PC-3 (cell line): ENCODE results near the gene CDH16. TPM values are rescaled to one million over a fixed set of nuclear protein-coding genes. Genes with fewer than 3 reads are reported as not detected.

Experiments used
- ATAC-seq: fragments of 200-7000 bp; cut with Tn5 transposase; 2 replicates; pipeline ENCODE4 v1.9.1; 2020; ENCODE audit warnings: mild to moderate bottlenecking, moderate library complexity
- BruUV-seq: library from RNA; stranded (reverse); fragments of 400-500 nt; replicated peaks from 2 replicates; lab custom pipeline; 2021; lab: Mats Ljungman, UMichigan
- CTCF ChIA-PET: fragments of 300-600 bp; sonication (Branson Sonifier 250); formaldehyde crosslinking; loops from one replicate; lab custom pipeline; 2022; ENCODE audit warnings: antibody characterized with exemption; lab: Charles Lee
- POLR2A ChIA-PET: fragments of 300-600 bp; sonication (Branson Sonifier 250); formaldehyde crosslinking; loops from one replicate; lab custom pipeline; 2022; ENCODE audit warnings: antibody characterized with exemption; ENCODE audit not compliant: unreplicated experiment; lab: Charles Lee
- DNase-seq: peaks from one replicate; pipeline ENCODE4 v3.0.0-alpha.2; 2015
- H2AFZ ChIP-seq: fragments of 300-600 bp; sonication (generic); 2 replicates; pipeline ENCODE4 v1.6.0; 2016; ENCODE audit warnings: antibody characterized with exemption, low read length
- H3F3A ChIP-seq: fragments of 300-600 bp; sonication (generic); one replicate; pipeline ENCODE4 v1.6.0; 2017; ENCODE audit warnings: antibody characterized with exemption, low read length, control low read depth, mild to moderate bottlenecking; ENCODE audit not compliant: unreplicated experiment
- H3K27ac ChIP-seq: fragments of 300-600 bp; sonication (generic); 2 replicates; pipeline ENCODE4 v1.5.1; 2016; ENCODE audit warnings: mild to moderate bottlenecking, low read length
- H3K27me3 ChIP-seq: fragments of 300-600 bp; sonication (generic); 2 replicates; pipeline ENCODE4 v1.6.1; 2016; ENCODE audit warnings: low read length, mixed read lengths
- H3K36me3 ChIP-seq: fragments of 300-600 bp; sonication (generic); 2 replicates; pipeline ENCODE4 v1.6.1; 2016; ENCODE audit warnings: low read depth, mixed run types, low read length, mixed read lengths
- H3K4me1 ChIP-seq: fragments of 300-600 bp; sonication (generic); 2 replicates; pipeline ENCODE4 v1.5.1; 2016; ENCODE audit warnings: low read length; ENCODE audit not compliant: insufficient read depth
- H3K4me2 ChIP-seq: fragments of 300-600 bp; sonication (generic); 2 replicates; pipeline ENCODE4 v1.6.0; 2016; ENCODE audit warnings: low read length
- H3K4me3 ChIP-seq: fragments of 300-600 bp; sonication (generic); 2 replicates; pipeline ENCODE4 v1.5.1; 2016; ENCODE audit warnings: mild to moderate bottlenecking, low read length, mixed read lengths
- H3K79me2 ChIP-seq: fragments of 300-600 bp; sonication (generic); 2 replicates; pipeline ENCODE4 v1.6.1; 2017; ENCODE audit warnings: low read length, mixed read lengths
- H3K9ac ChIP-seq: fragments of 300-600 bp; sonication (generic); 2 replicates; pipeline ENCODE4 v1.6.0; 2016; ENCODE audit warnings: mild to moderate bottlenecking, low read length
- H3K9me2 ChIP-seq: fragments of 300-600 bp; sonication (generic); replicated peaks from 2 replicates; pipeline ENCODE4 v1.6.1; 2016; ENCODE audit warnings: mixed run types, low read length, mixed read lengths
- H3K9me3 ChIP-seq: fragments of 300-600 bp; sonication (generic); 2 replicates; pipeline ENCODE4 v1.6.1; 2016; ENCODE audit warnings: low read length, mixed read lengths
- H4K20me1 ChIP-seq: fragments of 300-600 bp; sonication (generic); 2 replicates; pipeline ENCODE4 v1.6.1; 2016; ENCODE audit warnings: low read length, mixed read lengths
- CTCF ChIP-seq: fragments of 300-600 bp; sonication (generic); conservative IDR thresholded peaks from 2 replicates; pipeline ENCODE4 v1.5.1; 2017; ENCODE audit warnings: antibody characterized with exemption, low read depth, mild to moderate bottlenecking, low read length
- EZH2 ChIP-seq: fragments of 300-600 bp; sonication (generic); IDR thresholded peaks from one replicate; pipeline ENCODE4 v1.6.1; 2017; ENCODE audit warnings: antibody characterized with exemption, mild to moderate bottlenecking, low read length; ENCODE audit not compliant: unreplicated experiment
- EZH2phosphoT487 ChIP-seq: fragments of 300-600 bp; sonication (generic); IDR thresholded peaks from 2 replicates; pipeline ENCODE4 v1.6.1; 2018; ENCODE audit warnings: mild to moderate bottlenecking, antibody characterized with exemption, low read length, borderline replicate concordance
- intact Hi-C: fragments of 100-400 bp; cut with micrococcal nuclease; formaldehyde crosslinking; loops from 2 replicates; pipeline ENCODE4 v1.9.0; 2023
- total RNA-seq: library from RNA; depleted of rRNA; stranded (reverse); fragments of >200 nt; gene quantifications from 2 replicates; pipeline ENCODE4 v1.2.3, GENCODE V29; 2014

CDH16 gene
- total RNA-seq, 1 experiment from 2014 or later = not detected

DNA sequence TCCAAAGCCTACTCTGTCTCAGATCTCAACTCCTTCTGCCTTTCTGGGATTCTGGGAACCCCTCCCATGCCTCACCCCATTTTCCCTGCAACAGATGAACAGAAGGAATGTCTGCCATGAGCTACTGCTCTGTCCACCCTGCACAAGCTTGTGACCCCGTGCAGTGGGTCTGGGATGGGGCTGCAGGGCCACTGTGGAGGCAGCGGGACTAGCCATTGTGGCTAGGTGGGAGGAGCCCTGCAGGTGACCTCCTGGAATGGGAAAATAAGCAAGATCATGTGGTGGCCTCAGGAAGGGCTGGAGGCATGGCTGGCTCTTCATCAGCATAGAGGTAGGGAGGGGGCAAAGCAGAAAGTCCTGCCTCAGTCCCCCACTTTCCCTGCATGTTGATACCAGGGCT is 24.6 kb downstream of the CDH16 start:
- H3K4me1 ChIP-seq = no peaks in the 10 kb centered on the region
- TF ChIP-seq EZH2phosphoT487 (no peak), CTCF (no peak), EZH2 (no peak)
- ChIA-PET POLR2A (no interaction called here), CTCF (no interaction called here)
- no peaks in the 10 kb centered on the region for H3K27me3 ChIP-seq
- H4K20me1 ChIP-seq = no peaks in the 10 kb centered on the region
- no peaks in the 10 kb centered on the region for H3K9me2 ChIP-seq
- no peak overlapping the region for H3K9ac ChIP-seq
- intact Hi-C loops = no loop called here
- no peak overlapping the region for H3K27ac ChIP-seq
- ATAC-seq = no peak
- no TSS peak for BruUV-seq
- no peaks in the 10 kb centered on the region for H3K9me3 ChIP-seq
- H3K79me2 ChIP-seq = no peaks in the 10 kb centered on the region
- H3K36me3 ChIP-seq = no peaks in the 10 kb centered on the region
- H3F3A ChIP-seq = no peaks in the 10 kb centered on the region
- H3K4me3 ChIP-seq = no peak overlapping the region
- no peak overlapping the region for H2AFZ ChIP-seq
- no peak for DNase-seq
- H3K4me2 ChIP-seq = no peak overlapping the region

DNA sequence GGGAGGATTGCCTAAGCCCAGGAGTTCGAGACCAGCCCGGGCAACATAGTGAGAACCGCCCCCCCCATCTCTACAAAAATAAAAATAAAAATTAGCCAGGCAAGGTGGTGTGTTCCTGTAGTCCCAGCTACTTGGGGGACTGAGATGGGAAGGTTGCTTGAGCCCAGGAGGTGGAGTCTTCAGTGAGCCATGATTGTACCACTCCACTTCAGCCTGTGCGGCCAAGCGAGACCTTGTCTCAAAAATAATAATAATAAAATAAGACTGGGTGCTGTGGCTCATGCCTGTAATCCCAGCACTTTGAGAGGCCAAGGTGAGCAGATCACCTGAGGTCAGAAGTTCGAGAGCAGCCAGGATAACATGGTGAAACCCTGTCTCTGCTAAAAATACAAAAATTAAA is 26.9 kb downstream of the CDH16 start:
- intact Hi-C loops = no loop called here
- Histone ChIP-seq H3K27me3 (no peaks in the 10 kb centered on the region), H3F3A (no peaks in the 10 kb centered on the region), H3K36me3 (no peaks in the 10 kb centered on the region), H3K79me2 (no peaks in the 10 kb centered on the region), H3K9me3 (no peaks in the 10 kb centered on the region), H3K4me3 (no peak overlapping the region), H3K4me1 (no peaks in the 10 kb centered on the region), H4K20me1 (no peaks in the 10 kb centered on the region), H2AFZ (no peak overlapping the region), H3K27ac (no peak overlapping the region), H3K9ac (no peak overlapping the region), H3K4me2 (no peak overlapping the region), H3K9me2 (no peaks in the 10 kb centered on the region)
- TF ChIP-seq EZH2 = no peak
- ATAC-seq (no peak), DNase-seq (no peak)
- no TSS peak for BruUV-seq
- ChIA-PET POLR2A (no interaction called here), CTCF (no interaction called here)

GRCh38 chr16:66891360-66891759 is 27.3 kb downstream of the CDH16 start:
- Histone ChIP-seq H3K9me2 (no peaks in the 10 kb centered on the region), H3K79me2 (no peaks in the 10 kb centered on the region), H3K4me2 (no peak overlapping the region), H3K27me3 (no peaks in the 10 kb centered on the region), H3F3A (no peaks in the 10 kb centered on the region), H4K20me1 (no peaks in the 10 kb centered on the region), H3K36me3 (no peaks in the 10 kb centered on the region), H3K9ac (no peak overlapping the region), H3K9me3 (no peaks in the 10 kb centered on the region), H3K4me3 (no peak overlapping the region), H2AFZ (no peak overlapping the region), H3K4me1 (no peaks in the 10 kb centered on the region), H3K27ac (no peak overlapping the region)
- ChIA-PET POLR2A (no interaction called here), CTCF (no interaction called here)
- intact Hi-C loops = no loop called here
- no TSS peak for BruUV-seq
- DNase-seq (no peak), ATAC-seq (no peak)
- TF ChIP-seq EZH2 = no peak
- TF ChIP-seq CTCF = no peak
- no peak for TF ChIP-seq EZH2phosphoT487
